Renal cortex interstitium (tissue), 11 donors: ENCODE results near the gene ZNF726. TPM values are rescaled to one million over a fixed set of nuclear protein-coding genes. Genes with fewer than 3 reads are reported as not detected.
A peak's percentile ranks its signal among the peaks of the same experiment; 100 is the strongest.
"Not testable (repeated sequence)": the region's sequence is repeated elsewhere in the genome, so short reads cannot be mapped to it uniquely, and the experiment has no call there.

Experiments used
- DNase-seq, 11 donors: peaks; one replicate each; pipeline ENCODE4 v3.0.0-alpha.2; 2013; ENCODE audit warnings: low read depth in 9 of 11, low spot score in 4 of 11; ENCODE audit errors: extremely low read depth in 1 of 11
- polyA plus RNA-seq, 3 donors: library from polyadenylated mRNA; unstranded; fragments of 120-200 nt; gene quantifications; one replicate each; pipeline ENCODE4 v1.2.1, GENCODE V29; 2013; ENCODE audit not compliant: insufficient read length in 3 of 3

Gene ZNF726
- polyA plus RNA-seq, 3 donors = 9.8 to 13.8 (median 10.9) TPM

DNA sequence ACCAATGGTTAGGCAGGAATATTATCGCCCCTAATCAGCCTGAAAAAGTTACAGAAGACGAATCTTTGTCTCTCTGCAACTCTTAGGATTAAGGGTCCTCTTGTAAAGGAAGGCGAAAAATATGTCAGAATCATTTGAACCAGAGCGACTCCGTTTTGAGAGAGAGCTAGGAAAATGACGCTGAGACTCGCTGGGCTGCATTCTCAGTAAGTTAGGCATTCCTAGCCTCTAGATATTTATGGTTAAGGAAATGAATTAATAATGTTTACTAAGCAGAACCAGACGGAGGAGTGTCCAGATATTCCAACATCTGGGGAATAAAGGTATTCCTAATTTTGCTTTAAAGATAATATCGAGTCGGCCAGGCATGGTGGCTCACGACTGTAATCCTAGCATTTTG lies 755 bp upstream of the ZNF726 start:
- DNase-seq = peak in 2 of 11 donors; percentile 14 to 24

- DNase-seq = no peak
Measured at GRCh38 chr19:23916991-23917390, 2.3 kb downstream of the ZNF726 start.

GRCh38 chr19:23917856-23918255 lies 3.2 kb downstream of the ZNF726 start:
- peak in 9 of 11 donors; percentile 19 to 76 (median 46) for DNase-seq

DNA sequence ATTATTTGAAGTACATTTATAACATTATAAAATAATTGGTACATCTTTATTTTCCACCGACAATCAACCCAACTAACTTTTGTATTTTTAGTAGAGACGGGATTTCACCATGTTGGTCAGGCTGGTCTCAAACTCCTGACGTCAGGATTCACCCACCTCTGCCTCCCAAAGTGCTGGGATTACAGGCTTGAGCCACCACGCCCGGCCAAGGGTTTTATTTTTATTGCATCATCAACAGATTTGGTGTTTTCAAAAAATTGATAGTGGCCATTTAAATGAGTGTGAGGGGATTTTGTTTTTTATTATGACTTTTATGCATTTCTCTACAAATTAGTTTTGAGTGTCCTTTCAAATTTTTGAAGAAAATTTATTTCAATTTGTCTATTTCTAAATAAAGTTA lies 10.6 kb downstream of the ZNF726 start:
- no peak for DNase-seq

GRCh38 chr19:23932878-23933277 lies 18.2 kb downstream of the ZNF726 start:
- DNase-seq = no peak

DNA sequence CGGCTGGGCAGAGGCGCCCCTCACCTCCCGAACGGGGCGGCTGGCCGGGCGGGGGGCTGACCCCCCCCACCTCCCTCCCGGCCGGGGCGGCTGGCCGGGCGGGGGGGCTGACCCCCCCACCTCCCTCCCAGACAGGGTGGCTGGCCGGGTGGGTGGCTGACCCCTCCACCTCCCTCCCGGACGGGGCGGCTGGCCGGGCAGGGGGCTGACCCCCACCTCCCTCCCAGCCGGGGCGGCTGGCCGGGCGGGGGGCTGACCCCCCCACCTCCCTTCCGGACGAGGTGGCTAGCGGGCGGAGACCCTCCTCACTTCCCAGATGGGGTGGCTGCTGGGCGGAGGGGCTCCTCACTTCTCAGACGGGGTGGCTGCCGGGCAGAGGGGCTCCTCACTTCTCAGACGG lies 22.3 kb downstream of the ZNF726 start:
- DNase-seq = not testable (repeated sequence)

DNA sequence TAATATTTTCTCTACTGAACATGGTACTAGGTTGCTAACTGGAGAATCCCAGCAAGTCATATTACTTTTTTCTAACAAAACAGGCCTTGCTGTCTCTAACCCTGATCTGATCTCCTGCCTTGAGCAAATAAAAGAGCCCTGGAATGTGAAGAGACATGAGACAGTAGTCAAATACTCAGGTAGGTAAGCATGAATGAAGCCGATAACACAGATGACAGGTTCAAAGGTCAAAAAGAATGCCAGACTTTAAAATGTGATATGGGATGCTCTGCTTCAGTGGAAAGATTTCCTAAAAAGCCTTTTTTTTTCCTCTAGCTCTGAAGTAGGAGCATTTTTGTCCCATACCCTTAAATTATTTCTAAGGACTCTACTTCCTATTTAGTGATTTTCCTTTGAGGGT lies 28.7 kb downstream of the ZNF726 start:
- no peak for DNase-seq

- no peak for DNase-seq
Measured at GRCh38 chr19:23946569-23946968, 31.9 kb downstream of the ZNF726 start.

- DNase-seq = peak in 5 of 11 donors; percentile 3 to 23 (median 15)
Measured at GRCh38 chr19:23949611-23950010, 34.9 kb downstream of the ZNF726 start.

DNA sequence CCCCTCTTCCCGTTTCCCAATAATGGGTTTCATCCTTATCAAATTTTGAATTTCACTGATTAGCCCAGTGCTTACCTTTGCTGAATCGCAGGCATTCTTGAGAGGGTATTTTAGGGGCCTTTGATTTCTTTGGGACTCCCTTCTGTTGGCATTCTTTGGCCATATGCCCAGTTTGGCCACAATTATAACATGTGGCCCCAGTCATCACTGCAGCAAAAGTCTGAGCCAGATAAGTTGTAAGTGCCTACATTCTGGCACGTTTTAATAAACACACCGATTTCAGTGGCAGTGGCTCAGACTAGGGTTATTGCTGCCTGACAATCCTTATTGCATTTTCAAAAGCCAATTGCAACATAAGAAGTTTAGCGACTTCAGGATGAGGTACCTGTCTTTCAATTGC lies 41.4 kb downstream of the ZNF726 start:
- DNase-seq = no peak

DNA sequence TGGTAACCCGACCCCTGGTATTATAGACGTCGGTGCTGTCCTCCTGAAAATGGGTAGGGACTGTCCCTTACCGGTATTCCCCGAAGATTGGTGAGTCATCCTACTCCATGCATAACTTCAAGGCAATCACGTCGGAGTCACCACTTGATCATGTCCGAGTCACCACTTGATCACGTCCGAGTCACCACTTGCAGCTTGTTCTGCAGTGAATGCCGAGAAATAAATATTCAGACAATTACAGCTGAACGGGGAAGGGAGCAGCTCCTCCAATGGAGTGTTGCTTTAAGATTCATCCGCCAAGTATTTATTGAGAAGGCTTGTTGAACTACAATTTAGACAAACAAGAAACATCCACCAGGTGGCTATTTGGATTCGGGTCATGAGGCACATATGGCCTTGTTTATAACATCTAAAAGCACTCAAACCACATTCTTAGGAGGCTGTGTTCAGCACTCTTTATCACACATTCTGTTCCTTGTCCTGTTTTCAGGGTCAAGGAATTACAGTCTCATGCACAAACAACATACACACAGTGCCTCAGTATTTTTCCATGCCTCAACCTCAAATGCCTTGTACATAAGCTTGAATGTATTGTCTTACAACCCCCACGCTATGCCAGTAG lies 43.1 kb downstream of the ZNF726 start:
- DNase-seq = no peak

GRCh38 chr19:23963396-23963795 lies 48.7 kb downstream of the ZNF726 start:
- DNase-seq = not testable (repeated sequence)

- not testable (repeated sequence) for DNase-seq
Measured at GRCh38 chr19:23963881-23964280, 49.2 kb downstream of the ZNF726 start.

DNA sequence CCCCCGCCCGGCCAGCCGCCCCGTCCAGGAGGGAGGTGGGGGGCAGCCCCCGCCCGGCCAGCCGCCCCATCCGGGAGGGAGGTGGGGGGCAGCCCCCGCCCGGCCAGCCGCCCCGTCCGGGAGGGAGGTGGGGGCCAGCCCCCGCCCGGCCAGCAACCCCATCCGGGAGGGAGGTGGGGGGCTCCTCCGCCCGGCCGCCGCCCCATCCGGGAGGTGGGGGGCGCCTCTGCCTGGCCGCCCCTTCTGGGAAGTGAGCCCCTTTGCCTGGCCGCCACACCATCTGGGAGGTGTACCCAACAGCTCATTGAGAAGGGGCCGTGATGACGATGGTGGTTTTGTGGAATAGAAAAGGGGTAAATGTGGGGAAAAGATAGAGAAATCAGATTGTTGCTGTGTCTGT lies 49.6 kb downstream of the ZNF726 start:
- not testable (repeated sequence) for DNase-seq

- no peak for DNase-seq
Measured at GRCh38 chr19:23969630-23970029, 54.9 kb downstream of the ZNF726 start.

DNA sequence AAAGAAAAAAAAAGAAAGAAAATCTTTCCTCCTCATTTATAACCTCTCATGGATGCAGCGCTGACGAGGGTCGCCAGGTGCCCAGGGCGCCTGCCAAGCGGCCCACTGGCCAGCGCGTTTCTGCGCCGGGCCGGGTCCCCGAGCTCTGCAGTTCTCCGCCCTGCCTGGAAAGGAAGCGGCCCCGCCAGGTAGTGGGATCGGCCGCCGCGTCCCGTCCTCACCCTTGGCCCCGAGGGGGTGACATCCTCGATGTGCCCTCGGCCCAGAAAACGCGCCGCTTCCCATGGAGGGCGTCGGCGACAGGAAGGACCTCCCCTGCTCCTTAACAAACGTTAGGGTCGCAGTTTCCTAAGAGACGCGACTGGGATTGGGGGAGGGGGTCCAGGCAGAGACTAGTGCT lies 56.9 kb downstream of the ZNF726 start:
- DNase-seq = peak in 3 of 11 donors; percentile 8 to 18 (median 9)

- no peak for DNase-seq
Measured at GRCh38 chr19:23972161-23972560, 57.5 kb downstream of the ZNF726 start.

- no peak for DNase-seq
Measured at GRCh38 chr19:23974941-23975340, 60.3 kb downstream of the ZNF726 start.

DNA sequence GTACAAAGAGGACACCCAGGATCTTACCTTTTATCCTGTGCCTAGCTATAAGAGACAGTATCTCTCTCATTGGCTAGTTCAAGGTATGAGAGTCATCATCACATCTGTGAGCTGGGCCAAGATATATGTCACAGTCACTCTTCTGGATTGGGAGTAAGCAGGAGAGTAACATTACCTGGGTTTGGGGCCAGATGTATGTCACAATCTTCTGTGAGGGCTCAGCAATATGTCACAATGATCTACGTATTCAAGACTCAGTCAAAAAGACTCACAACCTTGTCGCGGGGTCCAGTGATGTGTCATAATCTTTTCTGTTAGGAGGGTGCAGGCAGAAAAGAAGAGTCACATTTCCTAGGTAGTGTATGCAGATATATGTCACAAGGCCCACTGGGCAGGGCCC lies 61.9 kb downstream of the ZNF726 start:
- not testable (repeated sequence) for DNase-seq

GRCh38 chr19:23977256-23977655 lies 62.6 kb downstream of the ZNF726 start:
- DNase-seq = not testable (repeated sequence)

DNA sequence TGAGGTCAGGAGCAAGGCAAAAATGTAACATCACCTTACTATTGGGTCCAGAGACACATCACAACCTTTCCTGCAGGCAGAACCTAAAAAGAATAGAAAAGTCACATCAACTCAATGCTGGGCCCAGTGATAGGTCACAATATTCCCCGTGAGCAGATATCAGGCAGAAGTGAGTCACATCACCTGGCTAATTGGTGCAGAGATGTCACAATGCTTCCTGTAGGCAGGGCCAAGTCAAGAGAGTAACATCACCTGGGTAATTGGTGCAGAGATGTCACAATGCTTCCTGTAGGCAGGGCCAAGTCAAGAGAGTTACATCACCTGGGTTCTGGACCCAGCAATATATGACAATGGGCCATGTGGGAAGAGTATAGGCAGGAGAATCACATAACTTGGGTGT lies 63.4 kb downstream of the ZNF726 start:
- DNase-seq = no peak
